TTC549 (cell line): Measurements from ENCODE around the gene KRT76.
"Not testable (repeated sequence)": the region's sequence is repeated elsewhere in the genome, so short reads cannot be mapped to it uniquely, and the experiment has no call there.

Source experiments
- FAIRE-seq: peaks from 2 replicates; lab custom pipeline; 2012; peaks lifted over from hg19 to GRCh38; lab: Jason Lieb, UNC

Gene KRT76

GRCh38 chr12:52757449-52758176 lies 19.5 kb downstream of the KRT76 start:
- FAIRE-seq: no peak

GRCh38 chr12:52756281-52756960 lies 20.7 kb downstream of the KRT76 start:
- no peak for FAIRE-seq

GRCh38 chr12:52755533-52755932 lies 21.6 kb downstream of the KRT76 start:
- no peak for FAIRE-seq

- FAIRE-seq: no peak
Measured at GRCh38 chr12:52754135-52754534, 23.0 kb downstream of the KRT76 start.

- FAIRE-seq: no peak
Measured at GRCh38 chr12:52753283-52753682, 23.9 kb downstream of the KRT76 start.

- no peak for FAIRE-seq
Measured at GRCh38 chr12:52752516-52752915, 24.6 kb downstream of the KRT76 start.

- no peak for FAIRE-seq
Measured at GRCh38 chr12:52751795-52752194, 25.4 kb downstream of the KRT76 start.

GRCh38 chr12:52750532-52750931 lies 26.6 kb downstream of the KRT76 start:
- not testable (repeated sequence) for FAIRE-seq

GRCh38 chr12:52749827-52750226 lies 27.3 kb downstream of the KRT76 start:
- FAIRE-seq: no peak

- FAIRE-seq: no peak
Measured at GRCh38 chr12:52748578-52748977, 28.6 kb downstream of the KRT76 start.

GRCh38 chr12:52745554-52745953 lies 31.6 kb downstream of the KRT76 start:
- FAIRE-seq: no peak

GRCh38 chr12:52744493-52745156 lies 32.5 kb downstream of the KRT76 start:
- FAIRE-seq: no peak

- FAIRE-seq: no peak
Measured at GRCh38 chr12:52742822-52743457, 34.2 kb downstream of the KRT76 start.

GRCh38 chr12:52742196-52742580 lies 35.0 kb downstream of the KRT76 start:
- FAIRE-seq: no peak

- FAIRE-seq: no peak
Measured at GRCh38 chr12:52741375-52742195, 35.6 kb downstream of the KRT76 start.

GRCh38 chr12:52740584-52740983 lies 36.6 kb downstream of the KRT76 start:
- FAIRE-seq: no peak

GRCh38 chr12:52739963-52740362 lies 37.2 kb downstream of the KRT76 start:
- no peak for FAIRE-seq

GRCh38 chr12:52735816-52736632 lies 41.1 kb downstream of the KRT76 start:
- no peak for FAIRE-seq

GRCh38 chr12:52735106-52735505 lies 42.0 kb downstream of the KRT76 start:
- FAIRE-seq: no peak

GRCh38 chr12:52730793-52731192 lies 46.4 kb downstream of the KRT76 start:
- no peak for FAIRE-seq

GRCh38 chr12:52730383-52730782 lies 46.8 kb downstream of the KRT76 start:
- no peak for FAIRE-seq
